GM21515 (cell line): ENCODE data around the gene B4GALNT2.
A peak's percentile ranks its signal among the peaks of the same experiment; 100 is the strongest.
"Not testable (repeated sequence)": the region's sequence is repeated elsewhere in the genome, so short reads cannot be mapped to it uniquely, and the experiment has no call there.

Source experiments
- ATAC-seq: cut with Tn5 transposase; IDR thresholded peaks from one replicate; pipeline ENCODE4 v1.9.1; 2021; ENCODE audit not compliant: unreplicated experiment

The B4GALNT2 gene

DNA sequence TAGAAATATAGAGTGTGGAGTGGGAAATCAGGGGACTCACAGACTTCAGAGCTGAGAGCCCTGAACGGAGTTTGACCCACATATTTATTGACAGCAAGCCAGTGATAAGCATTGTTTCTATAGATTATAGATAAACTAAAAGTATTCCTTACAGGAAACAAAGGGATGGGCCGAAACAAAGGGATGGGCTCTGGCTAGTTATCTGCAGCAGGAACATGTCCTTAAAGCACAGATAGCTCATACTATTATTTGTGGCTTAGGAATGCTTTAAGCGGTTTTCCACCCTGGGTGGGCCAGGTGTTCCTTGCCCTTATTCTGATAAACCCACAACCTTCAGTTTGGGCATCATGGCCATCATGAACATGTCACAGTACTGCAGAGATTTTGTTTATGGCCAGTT is 38.1 kb downstream of the B4GALNT2 start:
- not testable (repeated sequence) for ATAC-seq

DNA sequence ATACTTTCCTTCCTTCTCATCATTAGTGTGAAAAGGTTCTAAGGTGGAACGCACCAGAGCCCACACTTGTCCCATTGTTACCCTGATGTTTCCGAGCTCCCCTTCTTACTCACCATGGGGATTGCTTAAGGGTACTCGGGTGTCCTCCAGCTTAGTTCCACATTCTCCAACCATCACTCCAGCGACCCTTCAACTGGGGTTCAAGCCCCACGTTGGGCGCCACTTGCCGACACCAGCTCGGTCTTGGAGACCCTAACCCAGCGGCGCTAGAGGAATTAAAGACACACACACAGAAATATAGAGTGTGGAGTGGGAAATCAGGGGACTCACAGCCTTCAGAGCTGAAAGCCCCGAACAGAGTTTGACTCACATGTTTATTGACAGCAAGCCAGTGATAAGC is 43.4 kb downstream of the B4GALNT2 start:
- not testable (repeated sequence) for ATAC-seq

DNA sequence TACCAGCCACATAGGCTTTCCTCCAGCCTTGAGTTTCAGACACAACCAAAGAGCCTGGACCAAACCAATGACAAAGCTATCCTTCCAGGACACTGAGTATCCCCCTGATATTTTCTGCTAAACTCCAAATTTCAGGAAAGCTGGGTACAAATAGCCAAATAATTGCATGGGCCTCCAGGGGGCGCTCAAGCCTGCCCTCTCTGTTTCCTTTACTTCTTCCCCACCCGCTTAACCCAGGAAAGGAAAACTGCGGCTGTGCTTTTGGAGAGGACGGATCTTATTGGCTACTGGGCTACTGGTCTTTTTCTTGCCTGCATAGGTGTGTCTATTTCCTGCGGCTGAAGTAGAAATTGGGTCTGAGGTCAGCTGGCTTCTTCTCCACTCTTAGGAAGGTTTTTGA is 47.7 kb downstream of the B4GALNT2 start:
- ATAC-seq: no peak

DNA sequence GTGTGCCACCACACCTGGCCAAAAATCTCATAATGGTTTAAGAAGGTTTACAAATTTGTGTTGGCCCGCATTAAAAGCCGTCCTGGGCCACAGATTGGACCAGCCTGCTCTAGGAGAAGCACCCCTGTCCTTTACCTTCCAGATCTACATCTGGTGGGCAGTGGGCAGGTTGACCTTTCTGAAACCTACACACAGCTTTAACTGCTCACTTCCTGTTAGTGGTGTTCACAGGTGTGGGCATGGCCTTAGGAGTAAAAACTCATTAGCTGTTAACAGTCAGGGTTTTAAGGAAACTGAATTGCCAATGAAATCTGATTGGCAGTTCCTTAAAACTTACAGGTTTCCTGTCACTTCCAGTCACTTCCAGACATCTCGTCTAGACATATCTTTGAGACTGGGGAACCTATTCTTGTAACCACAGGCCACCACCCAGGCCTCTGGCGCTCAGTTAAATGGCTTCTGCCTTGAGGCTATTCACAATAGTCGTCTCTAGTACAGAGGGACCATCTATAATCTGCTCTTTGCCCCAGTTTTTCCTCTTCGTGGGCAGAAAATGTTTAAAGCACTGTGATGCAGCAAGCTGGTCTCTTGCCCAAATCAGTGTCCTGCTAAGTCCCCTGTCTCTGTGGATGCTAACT is 48.5 kb downstream of the B4GALNT2 start:
- ATAC-seq: no peak

DNA sequence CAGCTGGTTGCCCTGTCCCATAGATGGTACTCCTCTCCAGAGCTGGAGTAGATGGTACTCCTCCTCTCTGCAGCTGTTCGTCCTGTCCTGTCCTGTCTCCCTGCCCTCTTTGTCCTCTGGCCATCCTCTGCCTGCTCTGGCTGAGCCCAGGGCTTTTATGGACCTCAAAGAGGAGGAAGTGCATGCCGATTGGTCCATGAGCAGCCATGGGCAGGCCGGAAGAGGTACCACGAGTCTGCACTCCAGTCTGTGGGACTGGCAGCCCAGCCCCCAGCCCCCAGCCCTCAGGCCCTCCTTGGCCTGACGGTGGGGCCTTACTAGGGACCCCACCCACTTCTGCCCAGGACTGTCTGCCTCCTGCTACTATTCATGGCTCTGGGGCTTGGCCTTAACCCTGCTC is 50.8 kb downstream of the B4GALNT2 start:
- ATAC-seq: no peak

DNA sequence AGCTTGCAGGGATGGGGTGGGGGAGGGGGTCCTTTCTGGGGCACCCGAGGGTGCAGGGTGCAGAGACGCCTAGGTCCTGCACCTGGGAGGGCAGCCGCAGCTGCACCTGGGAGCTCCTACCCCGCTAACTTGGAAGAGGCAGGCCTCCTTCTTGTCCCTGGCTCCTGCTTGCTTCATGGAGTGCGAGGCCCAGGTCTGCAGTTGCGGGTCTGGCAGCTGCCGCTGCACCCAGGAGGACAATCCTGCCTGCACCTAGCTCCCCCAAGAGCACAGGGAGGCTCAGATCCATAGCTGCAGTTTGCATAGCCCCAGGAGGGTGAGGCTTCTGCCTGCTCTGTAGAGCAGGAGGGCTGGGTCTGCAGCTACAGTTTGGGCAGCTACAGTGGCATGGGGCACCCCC is 51.2 kb downstream of the B4GALNT2 start:
- no peak for ATAC-seq

DNA sequence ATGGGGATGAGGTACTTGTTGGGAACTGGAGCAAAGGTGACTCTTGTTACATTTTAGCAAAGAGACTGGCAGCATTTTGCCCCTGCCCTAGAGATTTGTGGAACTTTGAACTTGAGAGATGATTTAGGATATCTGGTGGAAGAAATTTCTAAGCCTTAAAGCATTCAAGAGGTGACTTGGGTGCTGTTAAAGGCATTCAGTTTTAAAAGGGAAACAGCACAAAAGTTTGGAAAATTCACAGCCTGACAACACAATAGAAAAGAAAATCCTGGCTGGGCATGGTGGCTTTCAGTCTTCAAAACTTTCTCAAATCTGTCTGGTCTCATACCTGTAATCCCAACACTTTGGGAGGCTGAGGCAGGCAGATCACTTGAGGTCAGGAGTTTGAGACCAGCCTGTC is 52.0 kb downstream of the B4GALNT2 start:
- ATAC-seq: not testable (repeated sequence)

DNA sequence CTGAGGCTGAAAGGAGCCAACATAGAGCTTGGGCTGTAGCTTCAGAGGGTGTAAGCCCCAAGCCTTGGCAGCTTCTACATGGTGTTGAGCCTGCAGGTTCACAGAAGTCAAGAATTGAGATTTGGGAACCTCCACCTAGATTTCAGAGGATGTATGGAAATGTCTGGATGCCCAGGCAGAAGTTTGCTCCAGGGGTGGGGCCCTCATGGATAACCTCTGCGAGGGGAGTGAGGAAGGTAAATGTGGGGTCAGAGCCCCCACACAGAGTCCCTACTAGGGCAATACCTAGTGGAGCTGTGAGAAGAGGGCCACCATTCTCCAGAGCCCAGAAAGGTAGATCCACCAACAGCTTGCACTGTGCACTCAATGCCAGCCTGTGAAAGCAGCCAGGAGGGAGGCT is 52.8 kb downstream of the B4GALNT2 start:
- not testable (repeated sequence) for ATAC-seq

DNA sequence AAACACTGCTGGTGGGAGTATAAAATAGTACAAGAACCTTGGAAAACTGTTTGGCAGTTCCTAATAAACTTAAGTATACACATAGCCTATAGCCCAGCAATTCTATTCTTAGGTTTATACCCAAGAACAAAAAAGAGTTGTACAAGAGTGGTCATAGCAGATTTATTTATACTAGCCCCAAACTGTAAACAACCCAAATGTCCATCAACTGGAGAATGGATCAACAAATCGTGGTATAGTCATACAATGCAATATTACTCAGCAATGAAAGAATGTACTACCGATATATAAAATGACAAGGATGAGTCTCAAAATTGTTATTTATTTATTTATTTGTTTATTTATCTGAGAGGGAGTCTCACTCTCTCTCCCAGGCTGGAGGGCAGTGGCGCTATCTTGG is 54.7 kb downstream of the B4GALNT2 start:
- no peak for ATAC-seq

DNA sequence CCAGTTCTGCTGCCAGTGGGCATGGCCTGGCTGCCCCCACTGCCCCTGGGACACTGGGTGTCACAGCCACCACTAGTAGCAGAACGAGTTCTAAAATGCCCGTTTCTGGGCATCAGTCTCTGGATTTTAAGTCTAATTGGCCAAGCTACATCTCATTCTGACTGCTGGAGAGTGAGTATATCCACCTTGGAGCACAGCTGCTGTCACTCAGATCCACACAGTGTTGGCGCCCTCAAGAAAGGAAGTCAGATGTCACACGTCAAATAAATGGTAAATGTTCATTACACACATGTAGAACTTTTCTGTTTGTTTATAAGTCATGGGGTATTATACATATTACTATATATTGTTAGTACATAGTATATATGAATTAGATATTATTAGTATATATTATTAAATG is 58.4 kb downstream of the B4GALNT2 start:
- no peak for ATAC-seq

DNA sequence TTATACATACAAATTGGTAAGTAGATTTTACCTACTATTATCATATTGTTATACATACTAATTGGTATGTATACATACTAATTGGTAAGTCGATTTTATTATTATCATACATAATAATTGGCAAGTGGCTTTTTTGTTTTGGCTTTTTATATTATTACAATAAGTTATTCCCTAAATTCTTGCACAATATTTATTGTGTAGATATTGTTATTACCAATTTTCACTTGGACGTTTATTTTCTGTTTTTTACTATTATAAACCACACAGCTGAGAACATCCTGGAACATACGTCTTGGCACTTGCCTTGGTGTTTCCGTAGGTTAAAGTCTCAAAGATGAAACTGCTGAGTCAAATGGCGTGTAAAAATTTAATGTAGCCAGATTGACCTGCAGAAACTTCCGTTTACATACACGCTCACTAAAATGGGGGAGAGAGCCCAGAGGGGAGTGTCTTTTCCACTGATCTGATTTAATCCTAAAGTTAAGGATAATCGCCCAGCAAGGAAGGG is 58.9 kb downstream of the B4GALNT2 start:
- ATAC-seq: peak; percentile 7

DNA sequence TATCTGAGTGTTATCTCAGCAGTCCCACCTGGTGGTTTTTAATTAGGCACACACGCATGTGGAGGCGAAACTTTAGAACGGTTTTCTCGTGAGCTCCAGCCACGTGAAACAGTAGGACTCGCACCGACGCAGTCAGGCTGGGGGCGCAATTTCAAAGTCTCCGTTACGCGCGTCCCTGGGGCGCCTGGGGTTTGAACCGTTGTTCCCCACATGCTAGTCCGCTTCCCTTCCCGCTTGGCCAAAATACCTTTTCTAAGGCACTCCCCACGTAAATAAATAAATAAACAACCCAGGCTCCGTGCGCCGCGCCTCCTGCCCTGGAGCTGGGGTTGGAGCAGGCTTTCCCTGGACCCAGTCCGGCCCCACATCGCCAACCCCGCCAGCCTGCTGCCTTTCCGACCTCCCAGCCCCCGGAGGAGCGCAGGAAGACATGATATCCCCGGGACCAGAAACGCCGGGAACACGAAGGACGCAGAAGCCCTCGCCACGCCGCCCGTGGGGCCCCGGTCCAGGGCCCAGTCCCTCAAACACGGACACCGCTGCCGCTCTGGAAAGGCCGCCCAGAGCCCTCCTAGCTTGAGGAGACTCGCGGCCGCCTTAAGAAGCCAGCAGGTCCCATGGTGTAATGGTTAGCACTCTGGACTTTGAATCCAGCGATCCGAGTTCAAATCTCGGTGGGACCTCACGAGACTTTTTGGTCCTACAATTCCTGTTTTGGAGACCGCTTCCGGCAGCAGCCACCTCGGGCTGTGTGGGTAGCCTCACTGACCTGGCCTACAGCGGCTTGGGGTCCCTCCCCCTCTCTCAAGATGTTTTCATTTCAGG is 59.6 kb downstream of the B4GALNT2 start:
- ATAC-seq: peak; percentile 43

DNA sequence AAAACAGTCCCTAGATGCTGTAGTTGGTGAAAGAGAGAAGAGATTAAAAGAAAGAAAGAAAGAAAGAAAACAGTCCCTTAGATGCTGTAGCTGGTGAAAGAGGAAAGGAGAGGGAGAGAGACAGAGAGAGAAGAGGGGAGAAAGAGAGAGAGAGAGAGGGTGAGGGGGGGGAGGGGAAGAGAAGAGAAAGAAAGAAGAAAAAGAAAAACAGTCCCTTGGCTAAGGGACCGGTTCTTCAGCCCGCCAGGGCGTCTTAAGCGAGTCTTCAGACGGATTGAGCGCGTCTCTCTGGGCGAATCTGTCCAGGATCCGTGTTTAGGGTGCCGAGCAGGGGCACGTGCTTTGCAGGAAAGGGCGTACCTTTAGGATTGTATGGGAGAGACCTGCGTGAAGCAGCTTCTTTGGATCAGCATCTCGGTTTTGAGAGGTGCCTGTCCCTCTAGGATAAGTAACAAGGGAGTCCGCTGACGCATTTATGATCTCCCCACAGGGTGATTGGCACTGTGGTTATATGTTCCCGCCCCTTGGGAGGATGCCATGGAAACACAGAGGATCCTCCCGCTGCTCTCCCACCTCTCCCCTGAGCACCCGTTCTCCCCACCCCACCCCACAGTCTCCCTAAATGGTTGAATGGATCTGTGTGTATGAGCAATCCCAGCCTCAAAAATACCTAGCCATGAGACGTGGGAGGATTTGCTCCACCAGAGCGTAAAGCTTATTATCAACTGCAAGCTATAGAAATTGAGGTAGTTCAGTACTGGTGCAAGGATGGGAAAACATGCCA is 61.1 kb downstream of the B4GALNT2 start:
- no peak for ATAC-seq

DNA sequence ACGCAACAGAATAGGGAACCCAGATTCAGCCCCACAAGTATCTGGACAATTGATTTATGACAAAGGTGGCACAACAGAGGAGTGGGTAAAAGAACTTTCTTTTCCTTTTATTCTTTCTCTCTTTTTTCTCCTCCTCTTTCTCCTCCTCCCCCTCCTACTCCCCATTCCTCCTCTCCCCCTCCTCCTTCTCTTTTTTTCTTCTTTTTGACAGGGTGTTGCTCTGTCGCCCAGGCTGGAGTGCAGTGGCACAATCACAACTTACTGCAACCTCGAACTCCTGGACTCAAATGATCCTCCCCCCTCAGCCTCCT is 61.7 kb downstream of the B4GALNT2 start:
- no peak for ATAC-seq

DNA sequence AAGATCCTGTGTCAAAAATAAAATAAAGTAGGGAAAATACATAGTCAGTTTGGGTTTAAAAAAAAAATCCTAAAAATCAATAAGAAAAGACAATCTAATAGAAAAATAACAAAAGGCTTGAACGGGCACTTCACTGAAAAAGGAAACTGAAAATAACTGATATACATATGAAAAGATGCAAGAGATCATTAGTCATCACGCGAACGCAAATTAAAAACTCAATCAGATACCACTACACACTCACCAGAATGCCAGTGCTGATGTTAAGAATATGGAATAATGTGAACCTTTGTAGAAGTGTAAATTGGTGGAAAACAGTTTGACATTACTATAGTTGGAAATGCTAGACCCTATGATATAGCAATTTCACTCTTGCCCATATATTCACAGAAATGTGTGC is 63.2 kb downstream of the B4GALNT2 start:
- no peak for ATAC-seq

DNA sequence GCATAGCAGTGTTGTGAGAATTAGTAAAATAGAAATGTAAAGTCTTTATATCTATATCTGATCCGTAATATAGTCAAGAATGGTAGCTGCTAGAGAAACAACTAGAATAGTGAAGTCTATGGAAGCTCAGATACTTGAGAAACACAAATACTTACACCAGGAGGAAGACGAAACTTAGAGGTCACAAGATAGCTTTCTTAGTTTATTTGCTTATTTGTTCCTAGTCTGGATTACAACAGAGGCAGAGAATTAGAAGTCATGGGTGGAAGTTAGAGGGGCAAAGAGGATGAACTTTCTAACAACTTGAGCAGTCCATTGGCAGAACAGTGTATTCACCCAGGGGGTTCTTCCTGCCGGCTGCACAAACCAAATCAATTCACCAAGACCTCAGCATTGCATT is 64.0 kb downstream of the B4GALNT2 start:
- no peak for ATAC-seq

DNA sequence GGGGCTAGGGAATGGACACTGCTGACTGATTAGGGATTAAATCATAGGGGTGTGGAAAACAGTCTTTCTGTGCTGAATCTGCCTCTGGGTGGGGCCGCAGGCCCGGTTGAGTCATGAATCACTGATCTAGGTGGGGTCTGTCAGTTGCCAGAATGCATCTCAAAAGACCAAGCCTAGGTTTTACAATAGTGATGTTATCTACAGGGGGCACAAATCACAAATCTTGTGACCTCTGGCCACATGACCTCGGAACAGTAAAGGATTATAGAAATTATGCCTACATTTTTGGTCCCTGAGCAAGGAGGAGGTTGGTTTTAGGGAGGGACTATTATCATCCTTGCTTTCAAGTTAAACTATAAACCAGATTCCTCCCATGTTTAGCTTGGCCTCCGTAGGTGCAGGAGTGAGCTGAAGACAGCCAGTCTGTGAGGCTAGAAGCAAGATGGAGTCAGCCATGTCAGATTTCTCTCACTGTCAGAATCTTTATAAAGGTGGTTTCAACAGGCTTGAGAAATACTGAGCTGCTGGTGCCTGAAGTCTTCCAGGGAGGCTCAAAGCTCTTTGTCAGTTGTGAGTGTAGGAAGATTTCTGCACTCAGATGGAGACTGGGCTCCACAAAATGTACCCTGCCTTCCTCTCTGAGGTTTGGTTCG is 64.9 kb downstream of the B4GALNT2 start:
- ATAC-seq: no peak

DNA sequence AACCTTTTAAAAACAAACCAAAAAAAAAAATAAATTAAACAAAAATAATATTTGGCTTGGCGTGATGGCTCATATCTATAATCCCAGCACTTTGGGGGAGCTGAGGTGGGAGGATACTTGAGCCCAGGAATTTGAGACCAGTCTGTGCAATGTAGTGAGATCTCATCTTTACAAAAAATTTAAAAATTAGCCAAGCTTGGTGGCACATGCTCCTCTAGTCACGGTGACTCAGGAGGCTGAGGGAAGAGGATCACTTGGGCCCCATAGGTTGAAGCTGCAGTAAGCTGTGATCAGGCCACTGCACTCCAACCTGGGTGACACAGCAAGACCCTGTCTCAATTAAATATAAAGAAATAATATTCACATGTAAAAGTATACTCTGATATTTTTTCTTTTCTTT is 65.6 kb downstream of the B4GALNT2 start:
- ATAC-seq: no peak

DNA sequence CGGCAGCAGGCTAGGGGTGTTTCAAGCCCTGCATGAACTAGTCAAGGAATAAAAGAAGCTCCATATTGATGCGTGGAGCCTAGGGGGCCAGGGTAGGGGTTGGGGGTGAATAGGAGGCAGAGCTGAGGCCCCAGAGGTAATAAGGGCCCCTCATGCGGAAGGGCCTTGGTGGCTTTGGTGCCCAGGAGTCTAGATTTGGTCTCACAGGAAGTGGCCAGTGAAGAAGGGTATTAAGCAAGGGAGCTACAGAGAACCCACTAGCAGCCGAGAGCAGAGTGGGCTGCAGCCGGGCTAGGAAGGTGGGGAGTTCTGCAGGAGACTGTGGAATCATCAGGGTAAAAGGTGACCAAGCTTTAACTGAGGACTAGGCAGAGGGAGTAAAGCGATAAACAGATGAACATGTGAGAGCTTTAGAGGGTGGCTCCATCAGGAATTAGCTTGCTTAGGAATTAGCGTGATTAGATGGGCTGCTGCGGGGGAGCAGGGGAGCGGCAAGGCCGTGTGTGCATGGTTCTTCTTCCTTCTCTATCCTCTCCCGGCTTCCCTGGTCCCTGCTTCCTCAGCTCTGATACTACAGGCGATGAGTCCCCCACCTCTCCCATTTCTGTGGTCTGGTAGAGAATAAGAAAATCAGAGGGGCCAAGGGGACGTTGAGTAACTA is 68.0 kb downstream of the B4GALNT2 start:
- ATAC-seq: no peak

DNA sequence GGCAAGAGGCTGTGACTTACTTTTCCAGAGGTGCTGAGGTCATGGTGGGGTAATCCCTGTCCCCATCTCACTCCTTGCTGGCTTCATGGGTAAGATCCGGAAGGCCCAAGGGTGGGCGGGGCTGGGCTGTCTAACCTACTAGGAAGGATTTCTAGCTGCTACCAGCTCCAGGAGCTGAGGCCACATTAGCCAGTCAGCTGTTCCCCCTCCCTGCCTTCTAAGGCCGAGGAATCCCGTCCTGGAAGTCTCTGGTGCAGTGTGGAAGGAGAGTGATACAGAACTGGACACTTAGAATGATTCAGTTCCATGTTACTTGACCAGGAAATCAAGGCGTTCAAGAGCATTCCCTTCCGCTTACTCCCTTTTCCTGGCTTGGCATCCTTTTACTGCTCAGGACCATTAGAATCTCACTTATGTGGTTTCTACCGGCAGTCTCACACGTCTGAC is 68.9 kb downstream of the B4GALNT2 start:
- no peak for ATAC-seq

DNA sequence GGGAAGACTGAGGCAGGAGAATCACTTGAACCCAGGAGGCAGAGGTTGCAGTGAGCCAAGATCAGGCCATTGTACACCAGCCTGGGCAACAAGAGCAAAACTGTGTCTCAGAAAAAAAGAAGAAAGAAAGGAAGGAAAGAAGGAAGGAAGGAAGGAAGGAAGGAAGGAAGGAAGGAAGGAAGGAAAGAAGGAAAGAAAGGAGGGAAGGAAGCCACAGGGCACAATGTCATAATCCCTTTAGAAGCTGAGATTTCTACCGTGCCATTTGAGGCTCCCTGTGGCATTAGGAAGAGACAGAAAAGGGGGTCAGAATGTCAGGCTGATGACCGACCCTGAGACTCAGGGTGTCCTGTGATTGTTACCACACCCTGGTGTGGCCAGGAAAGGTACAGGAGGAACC is 71.2 kb downstream of the B4GALNT2 start:
- no peak for ATAC-seq
